Measurements from ENCODE around the gene ADI1. TPM values are rescaled to one million over a fixed set of nuclear protein-coding genes. Genes with fewer than 3 reads are reported as not detected.

The ADI1 gene
- total RNA-seq, 4 donors from 2014 or later = 44.1 to 110 (median 78.1) TPM

- intact Hi-C loops (cut with DNase I; ENCODE audit: low total_unique reads) = no loop called here
- H3K9me3 ChIP-seq = no peaks in the 10 kb centered on the region
- 93% methylated on average over 11 of the region's 11 CpGs; no CpG with 5 or more reads in 1 of the 2 donors for WGBS, 2 donors (ENCODE audit: low coverage in 1 of 2)
- in situ Hi-C loops (cut with MboI; ENCODE audit: low pct_ligation_motif_present in 1 of 4, low pct_unique_long_range_greater_than_20kb in 1 of 4, low sequenced_read_pairs in 3 of 4) = no loop called here
- TF ChIP-seq POLR2A (IDR thresholded peaks at IDR 0.05) = no peak
- no peak for TF ChIP-seq EP300 (IDR thresholded peaks at IDR 0.05; ENCODE audit: low read depth)
- TF ChIP-seq POLR2AphosphoS5 (IDR thresholded peaks at IDR 0.05) = no peak
- TF ChIP-seq CTCF (IDR thresholded peaks at IDR 0.05) = no peak
- H3K27ac ChIP-seq = no peak overlapping the region
- no peak for DNase-seq
- H3K4me1 ChIP-seq = peaks cover 0 to 6% (median 4%) of the 10 kb centered on the region in 4 donors
- no peak overlapping the region for H3K4me3 ChIP-seq
- H3K27me3 ChIP-seq = no peaks in the 10 kb centered on the region
- no peaks in the 10 kb centered on the region for H3K36me3 ChIP-seq
These were observed 34.2 kb downstream of the ADI1 start for GRCh38 chr2:3485166-3485565.

GRCh38 chr2:3483986-3484960, 35.1 kb downstream of the ADI1 start:
- TF ChIP-seq EP300 (IDR thresholded peaks at IDR 0.05; ENCODE audit: low read depth) = no peak
- TF ChIP-seq POLR2AphosphoS5 (IDR thresholded peaks at IDR 0.05) = no peak
- TF ChIP-seq CTCF (IDR thresholded peaks at IDR 0.05) = no peak
- H3K36me3 ChIP-seq = peaks cover 0 to 4% (median 0%) of the 10 kb centered on the region in 4 donors
- no peaks in the 10 kb centered on the region for H3K27me3 ChIP-seq
- DNase-seq = no peak
- no peak overlapping the region for H3K27ac ChIP-seq
- in situ Hi-C loops (cut with MboI; ENCODE audit: low pct_ligation_motif_present in 1 of 4, low pct_unique_long_range_greater_than_20kb in 1 of 4, low sequenced_read_pairs in 3 of 4) (no loop called here), intact Hi-C loops (cut with DNase I; ENCODE audit: low total_unique reads) (no loop called here)
- H3K4me3 ChIP-seq = no peak overlapping the region
- H3K4me1 ChIP-seq = peaks cover 0 to 8% (median 4%) of the 10 kb centered on the region in 4 donors
- WGBS, 2 donors (ENCODE audit: low coverage in 1 of 2) = 88 to 100% methylated on average over 1 to 34 of the region's 34 CpGs
- no peaks in the 10 kb centered on the region for H3K9me3 ChIP-seq

GRCh38 chr2:3483227-3483985, 35.9 kb downstream of the ADI1 start:
- Histone ChIP-seq H3K27ac (no peak overlapping the region), H3K36me3 (peaks cover 0 to 4% (median 0%) of the 10 kb centered on the region in 4 donors), H3K9me3 (no peaks in the 10 kb centered on the region), H3K4me1 (peaks cover 0 to 8% (median 4%) of the 10 kb centered on the region in 4 donors), H3K27me3 (no peaks in the 10 kb centered on the region), H3K4me3 (no peak overlapping the region)
- in situ Hi-C loops (cut with MboI; ENCODE audit: low pct_ligation_motif_present in 1 of 4, low pct_unique_long_range_greater_than_20kb in 1 of 4, low sequenced_read_pairs in 3 of 4) = no loop called here
- TF ChIP-seq CTCF (IDR thresholded peaks at IDR 0.05) (no peak), POLR2AphosphoS5 (IDR thresholded peaks at IDR 0.05) (peak in 2 of 3 donors; percentile 17 to 28), EP300 (IDR thresholded peaks at IDR 0.05; ENCODE audit: low read depth) (no peak), POLR2A (IDR thresholded peaks at IDR 0.05) (no peak)
- intact Hi-C loops (cut with DNase I; ENCODE audit: low total_unique reads) = no loop called here
- WGBS, 2 donors (ENCODE audit: low coverage in 1 of 2) = 55 to 79% methylated on average over 2 to 30 of the region's 30 CpGs
- peak; percentile 55 for DNase-seq

GRCh38 chr2:3482363-3482821, 36.9 kb downstream of the ADI1 start:
- 96% methylated on average over 20 of the region's 20 CpGs; no CpG with 5 or more reads in 1 of the 2 donors for WGBS, 2 donors (ENCODE audit: low coverage in 1 of 2)
- Histone ChIP-seq H3K4me3 (no peak overlapping the region), H3K9me3 (no peaks in the 10 kb centered on the region), H3K36me3 (peaks cover 0 to 4% (median 0%) of the 10 kb centered on the region in 4 donors), H3K4me1 (peaks cover 0 to 8% (median 4%) of the 10 kb centered on the region in 4 donors), H3K27ac (no peak overlapping the region), H3K27me3 (no peaks in the 10 kb centered on the region)
- in situ Hi-C loops (cut with MboI; ENCODE audit: low pct_ligation_motif_present in 1 of 4, low pct_unique_long_range_greater_than_20kb in 1 of 4, low sequenced_read_pairs in 3 of 4) = no loop called here
- TF ChIP-seq EP300 (IDR thresholded peaks at IDR 0.05; ENCODE audit: low read depth) = no peak
- no peak for TF ChIP-seq CTCF (IDR thresholded peaks at IDR 0.05)
- TF ChIP-seq POLR2AphosphoS5 (IDR thresholded peaks at IDR 0.05) = no peak
- TF ChIP-seq POLR2A (IDR thresholded peaks at IDR 0.05) = no peak
- no peak for DNase-seq
- intact Hi-C loops (cut with DNase I; ENCODE audit: low total_unique reads) = no loop called here

Measured in transverse colon (tissue), 4 donors.